GM12865 (cell line): ENCODE data around the gene GAS6.

Experiments used
- DNase-seq: peaks from one replicate; pipeline ENCODE4 v3.0.0; 2010; ENCODE audit warnings: low read depth
- H3K4me3 ChIP-seq: 2 replicates; pipeline ENCODE4 v1.5.1; 2011; ENCODE audit warnings: mild to moderate bottlenecking, low read depth, low read length, control low read depth
- TF ChIP-seq, protein P1 (sequence below): IDR thresholded peaks from 2 replicates; pipeline ENCODE4 v1.5.1; 2011; ENCODE audit warnings: low read length, control low read depth, low read depth, inconsistent platforms; ENCODE audit not compliant: insufficient read depth; ENCODE audit errors: missing control alignments

The GAS6 gene

DNA sequence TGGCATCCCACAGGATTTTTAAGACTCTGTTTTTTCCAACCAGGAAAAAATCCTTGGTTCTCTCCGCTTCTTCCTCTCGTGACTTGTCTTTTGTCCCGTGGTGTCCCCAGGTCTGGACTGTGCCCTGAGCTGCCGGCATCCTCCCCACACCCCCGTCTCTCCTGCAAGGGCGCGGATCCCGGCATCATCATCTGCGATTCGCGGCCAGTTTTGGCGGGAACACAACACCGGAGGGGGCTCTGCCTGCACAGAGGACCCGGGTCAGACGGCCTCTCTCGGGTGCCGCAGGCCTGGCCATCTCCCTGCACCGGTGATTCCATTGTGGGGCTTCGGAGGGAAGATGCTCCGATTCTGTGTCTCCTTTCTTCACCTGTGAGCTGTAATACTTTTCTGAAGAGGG, 18.8 kb upstream of the GAS6 start:
- no peak for DNase-seq
- TF ChIP-seq, protein P1, sequence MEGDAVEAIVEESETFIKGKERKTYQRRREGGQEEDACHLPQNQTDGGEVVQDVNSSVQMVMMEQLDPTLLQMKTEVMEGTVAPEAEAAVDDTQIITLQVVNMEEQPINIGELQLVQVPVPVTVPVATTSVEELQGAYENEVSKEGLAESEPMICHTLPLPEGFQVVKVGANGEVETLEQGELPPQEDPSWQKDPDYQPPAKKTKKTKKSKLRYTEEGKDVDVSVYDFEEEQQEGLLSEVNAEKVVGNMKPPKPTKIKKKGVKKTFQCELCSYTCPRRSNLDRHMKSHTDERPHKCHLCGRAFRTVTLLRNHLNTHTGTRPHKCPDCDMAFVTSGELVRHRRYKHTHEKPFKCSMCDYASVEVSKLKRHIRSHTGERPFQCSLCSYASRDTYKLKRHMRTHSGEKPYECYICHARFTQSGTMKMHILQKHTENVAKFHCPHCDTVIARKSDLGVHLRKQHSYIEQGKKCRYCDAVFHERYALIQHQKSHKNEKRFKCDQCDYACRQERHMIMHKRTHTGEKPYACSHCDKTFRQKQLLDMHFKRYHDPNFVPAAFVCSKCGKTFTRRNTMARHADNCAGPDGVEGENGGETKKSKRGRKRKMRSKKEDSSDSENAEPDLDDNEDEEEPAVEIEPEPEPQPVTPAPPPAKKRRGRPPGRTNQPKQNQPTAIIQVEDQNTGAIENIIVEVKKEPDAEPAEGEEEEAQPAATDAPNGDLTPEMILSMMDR: no peak
- H3K4me3 ChIP-seq: no peak overlapping the region

DNA sequence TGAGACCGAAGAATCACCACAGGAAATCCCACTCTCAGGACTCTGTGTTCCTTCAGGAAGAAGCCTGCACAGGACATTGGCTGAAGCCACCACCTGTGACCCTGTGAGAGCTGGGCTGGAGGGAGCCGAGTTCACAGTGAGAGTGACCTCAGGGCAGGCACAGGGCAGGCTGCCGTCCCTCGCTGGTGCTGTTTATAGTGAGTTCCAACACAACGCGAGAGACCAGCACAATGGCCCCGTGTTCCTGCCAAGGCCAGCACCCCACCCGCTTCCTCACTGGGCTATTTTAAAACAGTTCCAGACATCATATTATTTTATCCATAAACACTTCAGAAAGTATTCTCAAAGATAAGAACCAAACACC, 18.4 kb upstream of the GAS6 start:
- no peak for DNase-seq
- H3K4me3 ChIP-seq: no peak overlapping the region
- TF ChIP-seq, protein P1: no peak

DNA sequence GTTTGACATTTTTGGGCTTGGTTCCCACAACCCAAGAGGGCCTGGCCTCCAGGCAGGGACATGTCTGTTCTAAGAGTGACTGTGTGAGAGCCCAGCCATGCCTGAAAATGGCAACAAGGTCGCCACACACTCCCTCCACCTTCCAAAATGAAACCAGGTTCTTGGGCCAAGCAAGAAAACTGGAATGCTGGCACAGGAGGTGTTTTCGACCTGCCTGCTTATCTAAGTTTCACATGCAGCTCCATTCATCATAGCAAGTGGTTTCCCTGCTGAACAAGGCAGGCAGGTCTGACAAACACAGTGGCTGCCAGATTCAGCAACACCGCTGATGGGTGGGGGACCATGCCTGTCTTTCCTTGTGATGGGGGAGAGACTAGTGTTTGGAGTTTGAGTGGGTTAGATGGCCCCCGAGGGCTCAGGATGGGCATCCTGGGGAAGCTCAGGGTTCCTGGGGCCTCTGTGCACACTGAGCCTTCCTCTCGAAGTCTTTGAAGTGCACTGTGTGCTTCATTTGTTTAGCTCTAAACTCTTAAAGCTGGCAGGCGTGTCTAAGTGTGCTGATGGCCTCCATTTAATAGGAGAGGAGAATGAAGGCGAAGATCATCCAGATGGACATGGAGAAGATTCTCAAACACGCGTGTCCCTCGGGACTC, 17.9 kb upstream of the GAS6 start:
- H3K4me3 ChIP-seq: no peak overlapping the region
- TF ChIP-seq, protein P1: no peak
- no peak for DNase-seq

DNA sequence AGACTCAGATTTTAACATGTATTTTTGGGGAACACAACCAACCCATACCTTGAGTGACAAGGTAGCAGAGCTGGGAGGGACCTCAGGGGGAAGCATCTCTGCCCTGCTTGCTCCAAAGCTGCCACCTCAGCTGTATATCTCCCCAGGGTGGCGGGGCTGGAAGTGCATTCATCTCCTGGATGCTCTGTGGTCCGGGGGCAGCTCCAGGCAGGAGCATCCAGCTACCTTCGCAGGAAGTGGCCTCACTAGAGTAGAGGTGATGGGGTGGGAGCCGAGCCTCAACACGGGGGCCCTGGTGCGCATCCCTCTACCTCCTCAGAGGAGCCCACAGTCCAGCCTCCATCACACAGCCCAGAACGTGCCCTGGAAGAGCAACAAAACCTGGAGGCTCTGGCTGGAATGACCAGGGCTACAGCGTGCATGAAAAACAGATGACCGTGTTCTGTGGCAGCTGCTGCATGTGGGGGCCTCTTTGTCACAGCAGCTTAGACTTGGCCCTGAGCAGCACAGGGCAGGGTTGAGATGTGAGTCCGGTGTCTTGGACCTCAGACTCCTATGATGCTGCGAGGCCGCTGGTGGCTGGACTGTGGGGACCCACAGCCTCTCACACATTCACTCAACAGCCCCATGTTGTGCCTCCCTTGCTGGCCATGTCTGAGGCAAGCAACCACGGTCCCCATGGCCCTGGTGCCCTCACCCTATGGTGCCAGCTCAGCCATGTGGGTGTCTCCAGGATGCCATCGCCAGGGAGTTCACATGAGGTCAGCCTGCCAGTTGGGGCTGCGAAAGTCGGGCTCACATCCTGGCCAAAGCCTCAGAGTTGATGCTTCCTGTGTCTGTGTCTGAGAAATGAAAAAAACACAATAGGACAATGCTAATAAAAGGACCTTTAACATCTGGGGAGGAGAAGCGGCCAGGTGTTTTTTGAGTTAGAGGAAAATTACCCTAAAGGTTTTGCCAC, 17.1 kb upstream of the GAS6 start:
- H3K4me3 ChIP-seq: no peak overlapping the region
- TF ChIP-seq, protein P1: no peak
- DNase-seq: peak; percentile 60

DNA sequence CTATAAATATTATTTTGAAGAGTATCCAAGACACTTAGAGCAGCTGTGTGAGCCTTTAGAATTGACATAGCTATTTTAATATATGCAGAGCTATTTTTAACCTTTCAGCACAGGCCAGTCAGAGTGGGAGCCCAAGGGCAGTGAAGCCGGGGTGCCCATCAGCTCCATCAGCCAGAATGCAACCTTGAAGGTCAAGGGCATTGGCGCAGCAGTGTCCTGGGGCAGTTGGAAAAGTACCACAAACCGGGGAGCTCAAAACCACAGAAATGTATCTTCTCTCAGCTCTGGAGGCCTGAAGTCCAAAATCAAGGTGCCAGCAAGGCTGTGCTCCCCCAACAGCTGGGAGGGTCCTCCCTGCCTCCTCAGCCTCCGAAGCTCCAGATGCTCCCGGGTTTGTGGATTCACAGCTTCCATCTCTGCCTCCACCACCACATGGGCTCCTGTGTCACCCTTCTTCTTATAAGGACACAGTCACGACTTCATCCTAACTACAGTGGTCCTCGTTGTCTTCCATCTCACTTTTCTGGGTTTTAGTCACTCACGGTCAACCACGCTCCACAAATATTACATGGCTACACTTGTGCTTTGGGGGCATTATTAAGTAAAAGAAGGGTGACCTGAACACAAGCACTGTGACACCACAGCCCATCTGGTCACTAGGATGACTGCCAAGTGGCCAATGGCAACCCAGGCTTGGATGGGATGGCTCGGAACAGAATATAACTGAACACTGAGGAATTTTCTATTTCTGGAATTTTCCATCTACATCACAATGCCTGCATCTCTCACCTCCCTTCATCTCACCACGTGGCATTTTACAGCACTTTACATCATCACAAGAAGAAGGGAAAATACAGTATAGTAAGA, 15.9 kb upstream of the GAS6 start:
- TF ChIP-seq, protein P1: no peak
- H3K4me3 ChIP-seq: no peak overlapping the region
- DNase-seq: no peak

DNA sequence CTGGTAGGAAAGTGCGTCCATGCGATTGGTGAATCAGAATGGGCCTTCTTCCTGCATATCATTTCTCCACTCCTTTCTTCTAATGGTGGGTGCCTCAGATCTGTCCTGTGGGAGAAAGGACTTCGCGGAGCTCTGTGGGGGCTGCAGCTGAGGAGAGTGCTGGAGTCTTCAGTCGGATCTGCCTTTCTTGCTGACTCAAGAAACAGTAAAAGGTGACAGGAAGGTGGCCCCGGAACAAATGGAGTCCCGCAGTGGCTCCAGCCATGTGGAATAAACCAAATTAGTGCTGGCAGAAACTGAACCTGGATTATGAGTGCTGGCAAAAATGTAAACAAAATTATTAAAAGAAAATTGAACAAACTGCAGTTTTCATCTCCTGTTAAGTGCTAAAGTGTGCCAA, 15.1 kb upstream of the GAS6 start:
- no peak for DNase-seq
- TF ChIP-seq, protein P1: no peak
- no peak overlapping the region for H3K4me3 ChIP-seq
